Heart right ventricle (tissue), 16 donors: ENCODE results near the gene MTA3. TPM values are rescaled to one million over a fixed set of nuclear protein-coding genes. Genes with fewer than 3 reads are reported as not detected.

Experiments used
- ATAC-seq, 8 donors: fragments of 200-7000 bp; cut with Tn5 transposase; one replicate each; pipeline ENCODE4 v1.9.1; 2020; ENCODE audit warnings: mild to moderate bottlenecking in 8 of 8, moderate library complexity in 8 of 8, moderate number of reproducible peaks in 1 of 8
- DNase-seq, 2 donors: peaks; one replicate each; pipeline ENCODE4 v3.0.0-alpha.2; 2020
- H3K27ac ChIP-seq, 10 donors: fragments of 200-600 bp; sonication (generic) in 2 of 10; one replicate each; pipeline versions ENCODE4 v1.5.0 to v1.8.0; 2020 to 2022; ENCODE audit warnings: mild to moderate bottlenecking in 3 of 10
- H3K27me3 ChIP-seq, 7 donors: fragments of 200-600 bp; one replicate each; pipeline ENCODE4 v1.8.0; 2021 to 2022; ENCODE audit warnings: mild to moderate bottlenecking in 2 of 7
- H3K36me3 ChIP-seq, 9 donors: fragments of 200-600 bp; sonication (generic) in 1 of 9; one replicate each; pipeline versions ENCODE4 v1.5.0 to v1.8.0; 2020 to 2022; ENCODE audit warnings: mild to moderate bottlenecking in 2 of 9
- H3K4me1 ChIP-seq, 9 donors: fragments of 200-600 bp; sonication (generic) in 1 of 9; one replicate each; pipeline versions ENCODE4 v1.5.0 to v1.8.0; 2020 to 2022; ENCODE audit warnings: mild to moderate bottlenecking in 4 of 9
- H3K4me3 ChIP-seq, 10 donors: fragments of 200-600 bp; sonication (generic) in 2 of 10; one replicate each; pipeline versions ENCODE4 v1.5.0 to v1.8.0; 2020 to 2022; ENCODE audit warnings: mild to moderate bottlenecking in 7 of 10, moderate library complexity in 2 of 10
- H3K9me3 ChIP-seq, 11 donors: fragments of 200-600 bp in 10 of 11; sonication (generic) in 2 of 11; one replicate each; pipeline versions ENCODE4 v1.5.0 to v1.8.0; 2013 to 2022; ENCODE audit warnings: mild to moderate bottlenecking in 2 of 11, control low read depth in 1 of 11, moderate library complexity in 1 of 11
- WGBS, 2 donors: extraction: QIAGEN DNeasy Blood & Tissue Kit; methylation state at CpG; one replicate each; pipeline ENCODE4 v1.1.7; 2013; ENCODE audit warnings: inconsistent platforms in 1 of 2; 5-methylcytosine and 5-hydroxymethylcytosine counted together
- intact Hi-C, 10 donors: fragments of 100-400 bp; cut with DNase I; formaldehyde crosslinking; loops; one replicate each; pipeline versions ENCODE4 v1.11.1 to v1.14.2; 2022
- polyA plus RNA-seq, 2 donors: library from polyadenylated mRNA; stranded (reverse); fragments of 200-250 nt; gene quantifications; one replicate each; pipeline ENCODE4 v1.2.3, GENCODE V29; 2013
- total RNA-seq, 10 donors: library from RNA; stranded (reverse); fragmentation: NEBNext Ultra II Directional in 3 of 10; extraction: Animal tissue kit (Norgen Biotek cat#: 25700) in 3 of 10; gene quantifications; one replicate each; pipeline versions ENCODE4 v1.2.1 to v1.2.4, GENCODE V29; 2021 to 2023
- TF ChIP-seq, protein P1 (sequence below), 9 donors: fragments of 200-600 bp; sonication (generic) in 2 of 9; IDR thresholded peaks; one replicate each; pipeline versions ENCODE4 v1.5.0 to v1.8.0; 2021 to 2022; ENCODE audit warnings: antibody characterized with exemption in 9 of 9, mild to moderate bottlenecking in 5 of 9, moderate library complexity in 1 of 9
- donor health status: Arrhythmogenic right ventricular cardiomyopathy.
- donor health status: ischemic (EF 13 %, LVEDD 7.1; RV severe dilation, severe dysfunction).
- donor health status: healthy with polysubstance abuse.
- donor health status: DM: no; HTN: yes; CAD: no.
- donor health status: DM: no; HTN: no; CAD: no.
- donor health status: ischemic (EF 25% LVEDD 6.9; RV normal size, moderate dysfunction).
- donor health status: ischemic (EF 25% LVEDD 5.7; RV mildly dilated, moderate dysfunction).
- donor health status: healthy.
- donor health status: DM: yes; HTN: yes; CAD: no.
- donor health status: Ischemic cardiomyopathy.
- donor health status: ischemic (EF 35%, LVEDD 5.7; RV mildly dilated, moderate dysfunction).
- donor health status: nonischemic (EF 11% LVEDD 7.7; RV severe dilation, severe dysfunction).
- donor health status: DM: yes; HTN: yes; CAD: no.
- donor health status: PGD.
- donor health status: ischemic (EF 29% LVEDD 5.4; RV normal size, mild dysfunction).
- donor health status: nonischemic (EF 23%, LVEDD 6.1; RV moderate dilation, normal function).

MTA3 gene
- total and polyA plus RNA-seq, 12 donors = 11.2 to 29.4 (median 21.9) TPM

DNA sequence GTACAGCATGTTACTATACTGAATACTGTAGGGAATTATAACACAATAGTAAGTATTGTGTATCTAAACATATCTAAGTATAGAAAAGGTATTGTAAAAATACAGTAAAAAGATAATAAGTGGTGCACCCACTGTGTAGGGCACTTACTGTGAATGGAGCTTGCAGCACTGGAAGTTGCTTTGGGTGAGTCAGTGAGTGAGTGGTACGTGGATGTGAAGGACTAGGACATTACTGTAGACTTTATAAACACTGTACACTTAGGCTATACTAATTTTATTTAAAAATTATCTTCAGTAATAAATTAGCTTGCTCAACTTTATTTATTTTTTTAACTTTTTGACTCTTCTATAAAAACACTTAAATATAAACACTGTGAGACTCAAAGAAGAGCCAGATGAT lies 82.6 kb downstream of the MTA3 start:
- peaks cover 0 to 27% (median 5%) of the 10 kb centered on the region in 9 donors for H3K36me3 ChIP-seq
- H3K4me1 ChIP-seq = peaks cover 0 to 3% (median 0%) of the 10 kb centered on the region in 9 donors
- H3K27ac ChIP-seq = no peak overlapping the region
- WGBS, 2 donors = 95 to 97% methylated on average over 1 of the region's 1 CpG
- no peak for DNase-seq
- ATAC-seq = no peak
- TF ChIP-seq, protein P1, sequence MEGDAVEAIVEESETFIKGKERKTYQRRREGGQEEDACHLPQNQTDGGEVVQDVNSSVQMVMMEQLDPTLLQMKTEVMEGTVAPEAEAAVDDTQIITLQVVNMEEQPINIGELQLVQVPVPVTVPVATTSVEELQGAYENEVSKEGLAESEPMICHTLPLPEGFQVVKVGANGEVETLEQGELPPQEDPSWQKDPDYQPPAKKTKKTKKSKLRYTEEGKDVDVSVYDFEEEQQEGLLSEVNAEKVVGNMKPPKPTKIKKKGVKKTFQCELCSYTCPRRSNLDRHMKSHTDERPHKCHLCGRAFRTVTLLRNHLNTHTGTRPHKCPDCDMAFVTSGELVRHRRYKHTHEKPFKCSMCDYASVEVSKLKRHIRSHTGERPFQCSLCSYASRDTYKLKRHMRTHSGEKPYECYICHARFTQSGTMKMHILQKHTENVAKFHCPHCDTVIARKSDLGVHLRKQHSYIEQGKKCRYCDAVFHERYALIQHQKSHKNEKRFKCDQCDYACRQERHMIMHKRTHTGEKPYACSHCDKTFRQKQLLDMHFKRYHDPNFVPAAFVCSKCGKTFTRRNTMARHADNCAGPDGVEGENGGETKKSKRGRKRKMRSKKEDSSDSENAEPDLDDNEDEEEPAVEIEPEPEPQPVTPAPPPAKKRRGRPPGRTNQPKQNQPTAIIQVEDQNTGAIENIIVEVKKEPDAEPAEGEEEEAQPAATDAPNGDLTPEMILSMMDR (IDR thresholded peaks at IDR 0.05) = no peak
- intact Hi-C loops = no loop called here
- no peaks in the 10 kb centered on the region for H3K9me3 ChIP-seq
- H3K27me3 ChIP-seq = no peaks in the 10 kb centered on the region
- no peak overlapping the region for H3K4me3 ChIP-seq

DNA sequence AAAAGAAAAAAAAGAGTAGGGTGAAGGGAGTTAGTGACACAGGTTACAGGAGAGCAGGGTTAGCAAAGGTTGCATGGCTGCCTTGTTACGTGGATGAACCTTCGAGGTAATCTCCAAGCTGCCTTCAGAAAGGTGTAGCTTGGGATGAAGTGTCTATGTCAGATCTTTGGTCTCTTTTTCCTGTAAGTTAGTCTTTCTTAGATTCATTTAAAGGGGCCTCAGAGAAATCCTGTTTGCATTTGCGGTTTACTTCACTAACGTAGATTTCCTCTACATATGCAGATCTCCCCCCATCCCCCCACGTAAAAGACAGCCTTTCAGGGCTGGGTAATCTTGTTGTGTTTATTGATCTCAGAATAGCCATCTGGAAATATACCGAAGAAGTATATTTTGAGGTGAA lies 83.7 kb downstream of the MTA3 start:
- ATAC-seq = no peak
- no peak overlapping the region for H3K27ac ChIP-seq
- no peaks in the 10 kb centered on the region for H3K9me3 ChIP-seq
- H3K4me1 ChIP-seq = peaks cover 0 to 3% (median 0%) of the 10 kb centered on the region in 9 donors
- H3K27me3 ChIP-seq = no peaks in the 10 kb centered on the region
- peaks cover 0 to 30% (median 5%) of the 10 kb centered on the region in 9 donors for H3K36me3 ChIP-seq
- no peak overlapping the region for H3K4me3 ChIP-seq
- WGBS, 2 donors = 91 to 92% methylated on average over 6 of the region's 6 CpGs
- no peak for DNase-seq
- TF ChIP-seq, protein P1 (IDR thresholded peaks at IDR 0.05) = no peak
- intact Hi-C loops = no loop called here

- no peaks in the 10 kb centered on the region for H3K27me3 ChIP-seq
- no peaks in the 10 kb centered on the region for H3K9me3 ChIP-seq
- 84 to 89% methylated on average over 5 of the region's 5 CpGs for WGBS, 2 donors
- intact Hi-C loops = no loop called here
- H3K4me3 ChIP-seq = no peak overlapping the region
- TF ChIP-seq, protein P1 (IDR thresholded peaks at IDR 0.05) = no peak
- DNase-seq = no peak
- no peak for ATAC-seq
- H3K27ac ChIP-seq = no peak overlapping the region
- H3K36me3 ChIP-seq = peaks cover 0 to 35% (median 5%) of the 10 kb centered on the region in 9 donors
- H3K4me1 ChIP-seq = peaks cover 0 to 3% (median 0%) of the 10 kb centered on the region in 9 donors
Observed at GRCh38 chr2:42653039-42653438, 84.6 kb downstream of the MTA3 start.

DNA sequence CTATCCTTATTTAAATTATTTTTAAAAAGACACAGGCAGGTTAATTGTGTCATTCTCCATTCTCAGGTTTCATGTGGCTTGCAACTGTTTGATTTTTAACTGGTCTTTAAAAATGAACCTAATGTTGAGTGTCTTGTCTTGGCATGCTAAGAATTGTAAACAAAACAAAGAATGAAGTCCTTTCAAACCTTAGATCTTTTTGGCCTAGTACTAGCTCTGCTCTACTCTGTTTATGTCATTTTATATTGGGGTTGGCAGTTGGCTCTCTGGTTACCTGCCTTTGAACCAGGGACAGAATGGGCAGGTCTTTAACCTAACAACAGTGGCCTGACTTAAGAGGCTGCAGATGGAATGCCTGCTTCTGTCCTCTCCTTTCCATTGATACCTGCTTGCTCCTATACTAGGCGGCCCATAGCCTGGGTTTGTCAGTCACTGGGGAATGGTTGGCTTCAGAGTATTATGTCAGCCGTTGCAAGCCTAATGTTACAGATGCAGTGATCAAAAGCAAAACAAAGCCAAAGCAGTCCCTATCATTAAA lies 85.5 kb downstream of the MTA3 start:
- WGBS, 2 donors = 91 to 92% methylated on average over 2 of the region's 2 CpGs
- H3K4me3 ChIP-seq = no peak overlapping the region

More for the DNA sequence above, 85.5 kb downstream of the MTA3 start:
- H3K4me1 ChIP-seq = no peaks in the 10 kb centered on the region
- peaks cover 0 to 35% (median 5%) of the 10 kb centered on the region in 9 donors for H3K36me3 ChIP-seq
- intact Hi-C loops = no loop called here
- no peaks in the 10 kb centered on the region for H3K9me3 ChIP-seq
- no peak for DNase-seq
- no peak for ATAC-seq
- TF ChIP-seq, protein P1 (IDR thresholded peaks at IDR 0.05) = no peak
- no peak overlapping the region for H3K27ac ChIP-seq
- H3K27me3 ChIP-seq = no peaks in the 10 kb centered on the region
